Adipocyte (in vitro differentiated cells): ENCODE data around the gene WDR20.

Experiments
- DNase-seq: peaks from one replicate; pipeline ENCODE4 v3.0.0-alpha.2; 2015; ENCODE audit warnings: low read depth
- H3K27me3 ChIP-seq: replicated peaks from 2 replicates; pipeline ENCODE4 v1.7.0; 2013; ENCODE audit warnings: mild to moderate bottlenecking, low read length, moderate library complexity; ENCODE audit not compliant: control insufficient read depth, insufficient read depth
- H3K36me3 ChIP-seq: 2 replicates; pipeline ENCODE4 v1.7.0; 2013; ENCODE audit warnings: low read length, mild to moderate bottlenecking, moderate library complexity; ENCODE audit not compliant: control insufficient read depth, insufficient read depth, severe bottlenecking
- H3K4me1 ChIP-seq: 2 replicates; pipeline ENCODE4 v1.7.0; 2013; ENCODE audit warnings: mild to moderate bottlenecking, low read length, moderate library complexity; ENCODE audit not compliant: control insufficient read depth, insufficient read depth
- H3K4me3 ChIP-seq: 2 replicates; pipeline ENCODE4 v1.7.0; 2013; ENCODE audit warnings: mild to moderate bottlenecking, low read length, moderate library complexity
- H3K9ac ChIP-seq: 2 replicates; pipeline ENCODE4 v1.7.0; 2013; ENCODE audit warnings: mild to moderate bottlenecking, low read length, moderate library complexity
- H3K9me3 ChIP-seq: 2 replicates; pipeline ENCODE4 v1.7.0; 2013; ENCODE audit warnings: mild to moderate bottlenecking, low read length, moderate library complexity; ENCODE audit not compliant: control insufficient read depth

Gene WDR20

DNA sequence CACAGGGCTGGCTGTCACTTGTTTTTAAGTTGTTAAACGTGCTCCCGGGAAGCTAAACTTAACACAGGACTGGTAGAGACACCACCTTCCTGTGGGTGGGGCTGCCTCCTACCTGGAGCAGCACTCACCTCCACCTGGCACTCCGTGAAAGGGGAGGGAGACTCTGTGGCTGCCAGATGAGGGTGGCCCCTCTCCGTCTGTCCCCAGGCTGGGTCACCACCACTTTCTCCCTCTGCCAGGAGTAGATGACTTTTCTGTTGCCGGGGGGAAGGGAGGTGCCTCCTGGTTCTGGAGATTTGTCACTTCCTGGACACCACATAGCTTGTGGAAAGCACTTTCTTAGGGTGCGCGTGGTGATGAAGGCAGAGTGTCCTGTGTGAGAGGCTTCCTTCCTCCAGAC is 81.3 kb downstream of the WDR20 start:
- H3K9me3 ChIP-seq, result no peaks in the 10 kb centered on the region
- no peak for DNase-seq
- peaks cover 14% of the 10 kb centered on the region for H3K36me3 ChIP-seq
- peaks cover 10% of the 10 kb centered on the region for H3K4me1 ChIP-seq
- H3K27me3 ChIP-seq, result no peaks in the 10 kb centered on the region
- no peak overlapping the region for H3K4me3 ChIP-seq
- H3K9ac ChIP-seq, result no peak overlapping the region

DNA sequence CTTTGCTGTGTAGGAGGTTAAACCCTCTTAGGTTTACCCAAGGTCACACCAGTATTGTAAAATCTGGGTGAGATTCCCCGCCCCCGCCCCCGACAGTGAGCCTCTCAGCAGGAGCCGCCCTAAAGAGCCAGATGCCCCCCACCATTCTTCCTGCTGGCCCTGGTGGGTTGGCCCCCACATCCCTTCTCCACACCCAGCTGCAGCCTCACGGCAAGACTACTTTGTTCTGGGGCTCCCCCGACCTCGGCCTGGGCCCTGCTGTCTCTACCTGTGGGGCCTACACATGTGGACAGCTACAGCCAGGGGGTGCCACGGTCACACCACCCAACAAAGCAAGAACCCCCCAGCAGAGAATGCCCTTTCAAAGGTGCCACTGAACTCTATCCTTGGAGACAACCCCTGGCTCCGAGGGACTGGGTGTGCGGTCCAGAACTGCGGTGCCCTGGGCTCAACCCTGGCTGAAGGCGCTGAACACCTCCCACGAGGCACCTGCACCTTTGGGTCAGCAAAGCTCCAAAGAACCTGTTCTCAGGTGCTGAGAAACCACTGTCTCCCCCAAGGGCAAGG is 82.4 kb downstream of the WDR20 start:
- Histone ChIP-seq H3K4me3 (no peak overlapping the region), H3K27me3 (no peaks in the 10 kb centered on the region), H3K36me3 (peaks cover 14% of the 10 kb centered on the region), H3K9ac (no peak overlapping the region), H3K4me1 (peaks cover 6% of the 10 kb centered on the region), H3K9me3 (no peaks in the 10 kb centered on the region)
- no peak for DNase-seq

DNA sequence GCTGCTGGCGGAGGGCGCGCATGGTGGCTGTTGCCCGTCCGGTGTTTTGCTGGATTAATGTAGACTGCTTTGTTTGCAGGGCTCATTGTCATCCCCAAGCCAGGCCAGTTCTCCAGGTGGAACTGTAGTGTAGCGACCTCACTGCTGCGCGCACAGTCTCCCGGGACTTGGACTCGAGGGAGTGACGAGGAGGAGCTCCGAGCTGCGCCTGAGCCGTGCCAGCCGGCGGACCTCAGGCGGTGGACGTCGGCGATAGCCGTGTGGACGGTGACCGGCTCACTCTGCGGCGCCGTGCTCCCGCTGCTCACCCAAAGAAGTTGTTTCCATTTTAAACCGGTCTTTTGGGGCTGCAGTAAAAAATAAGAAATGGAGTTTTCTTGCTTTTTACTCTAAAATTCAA is 83.1 kb downstream of the WDR20 start:
- Histone ChIP-seq H3K4me3 (no peak overlapping the region), H3K4me1 (peaks cover 6% of the 10 kb centered on the region), H3K36me3 (peaks cover 14% of the 10 kb centered on the region), H3K9ac (no peak overlapping the region), H3K9me3 (no peaks in the 10 kb centered on the region), H3K27me3 (no peaks in the 10 kb centered on the region)
- DNase-seq, result no peak

DNA sequence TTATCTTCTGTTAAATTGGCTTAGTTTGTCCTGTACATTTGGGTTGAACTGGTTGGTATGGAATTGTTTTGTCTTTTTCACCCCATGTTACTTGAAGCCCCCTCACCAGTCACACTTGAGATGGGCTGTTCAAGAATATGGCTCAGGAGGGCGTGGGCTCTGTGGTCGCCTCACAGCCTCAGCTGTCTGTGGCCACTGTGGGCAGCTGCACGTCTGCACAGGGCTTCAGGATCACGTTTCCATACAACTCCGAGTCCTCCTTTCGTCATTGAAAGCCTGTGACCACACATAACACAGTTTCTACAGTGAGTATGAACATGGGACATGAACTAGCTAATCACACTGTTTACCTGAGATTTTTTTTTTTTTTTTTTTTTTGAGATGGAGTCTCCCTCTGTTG is 84.0 kb downstream of the WDR20 start:
- Histone ChIP-seq H3K4me1 (peaks cover 6% of the 10 kb centered on the region), H3K9ac (no peak overlapping the region), H3K9me3 (no peaks in the 10 kb centered on the region), H3K36me3 (peaks cover 14% of the 10 kb centered on the region), H3K4me3 (no peak overlapping the region), H3K27me3 (no peaks in the 10 kb centered on the region)
- no peak for DNase-seq

DNA sequence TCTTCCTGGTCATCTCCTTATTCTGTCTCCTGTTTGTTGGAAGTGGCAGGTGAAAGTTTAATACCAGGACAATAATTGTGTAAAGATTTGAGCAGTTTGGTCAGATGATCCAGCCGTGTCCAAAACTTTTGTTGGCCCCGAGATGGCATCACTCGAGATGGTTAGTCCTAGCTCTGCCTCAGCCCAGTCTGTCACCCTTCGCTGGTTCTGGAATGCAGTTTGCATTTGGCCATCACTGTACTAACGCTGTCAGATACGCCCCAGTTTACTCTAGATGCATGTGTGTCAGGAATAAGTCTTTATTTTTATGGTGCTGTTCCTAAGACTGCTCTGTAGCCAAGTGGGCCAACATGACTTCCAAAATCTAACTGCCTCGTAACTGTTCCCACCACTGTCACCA is 85.7 kb downstream of the WDR20 start:
- Histone ChIP-seq H3K4me3 (no peak overlapping the region), H3K9me3 (no peaks in the 10 kb centered on the region), H3K4me1 (peaks cover 6% of the 10 kb centered on the region), H3K36me3 (peaks cover 14% of the 10 kb centered on the region), H3K9ac (no peak overlapping the region), H3K27me3 (no peaks in the 10 kb centered on the region)
- DNase-seq, result no peak

DNA sequence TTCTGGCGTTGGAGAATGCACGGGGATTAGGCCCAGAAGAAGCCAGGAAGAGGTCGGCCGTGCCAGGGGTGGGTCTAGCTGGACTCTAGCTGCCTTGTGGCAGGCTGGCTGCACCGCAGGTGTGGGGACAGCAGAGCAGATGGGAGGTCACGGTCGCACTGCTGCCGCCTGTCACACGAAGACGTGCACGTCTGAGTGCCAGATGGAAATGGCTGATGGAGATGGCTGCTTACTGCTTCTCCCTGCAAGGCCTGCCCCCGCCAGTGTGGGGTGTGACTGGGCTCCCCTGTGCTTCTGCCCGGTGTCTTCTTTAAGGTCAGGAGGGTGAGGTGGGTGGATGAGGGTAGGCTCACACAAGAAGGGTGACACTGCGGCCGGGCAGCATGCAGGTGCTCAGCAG is 86.2 kb downstream of the WDR20 start:
- Histone ChIP-seq H3K9ac (no peak overlapping the region), H3K9me3 (no peaks in the 10 kb centered on the region), H3K36me3 (peaks cover 16% of the 10 kb centered on the region), H3K27me3 (no peaks in the 10 kb centered on the region), H3K4me1 (peaks cover 5% of the 10 kb centered on the region), H3K4me3 (no peak overlapping the region)
- no peak for DNase-seq

DNA sequence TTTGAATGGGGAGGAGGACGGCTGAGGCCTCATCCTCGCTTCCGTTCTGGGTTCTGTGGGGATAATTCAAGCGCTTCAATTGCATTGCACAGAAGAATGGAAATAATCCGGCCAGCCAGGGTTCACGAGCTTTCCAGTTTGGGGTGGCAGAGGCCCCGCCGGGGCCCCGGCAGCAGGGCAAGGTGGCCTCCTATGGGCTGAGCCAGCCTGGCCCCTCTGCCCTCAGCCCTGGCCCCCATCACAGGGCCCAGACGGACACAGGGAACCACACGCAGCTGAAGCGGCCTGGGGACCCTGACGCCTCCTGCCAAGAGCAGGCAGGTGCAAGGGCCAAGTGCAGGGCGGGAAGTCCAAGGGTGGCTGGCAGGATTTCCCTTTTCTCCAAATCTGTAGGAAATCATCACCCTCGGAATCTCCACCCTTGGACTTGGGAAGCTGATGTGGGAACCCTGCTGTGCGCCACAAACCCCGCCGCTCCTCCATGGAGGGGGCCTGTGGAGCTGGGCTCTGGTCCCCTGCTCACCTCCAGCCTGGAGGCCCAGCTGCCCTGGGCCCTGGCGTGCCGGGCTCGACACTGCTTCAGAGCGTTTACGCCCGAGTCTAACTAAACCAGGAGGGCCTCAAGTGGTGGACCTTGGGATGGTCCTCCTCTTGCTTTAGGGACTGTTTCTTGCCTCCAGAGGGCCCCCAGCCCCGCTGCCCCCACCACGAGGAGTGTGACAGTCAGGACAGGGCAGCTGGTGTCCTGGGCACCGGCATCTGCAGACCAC is 86.8 kb downstream of the WDR20 start:
- H3K27me3 ChIP-seq, result no peaks in the 10 kb centered on the region
- peaks cover 16% of the 10 kb centered on the region for H3K36me3 ChIP-seq
- no peak for DNase-seq
- no peaks in the 10 kb centered on the region for H3K4me1 ChIP-seq
- no peak overlapping the region for H3K9ac ChIP-seq
- no peak overlapping the region for H3K4me3 ChIP-seq
- H3K9me3 ChIP-seq, result no peaks in the 10 kb centered on the region

DNA sequence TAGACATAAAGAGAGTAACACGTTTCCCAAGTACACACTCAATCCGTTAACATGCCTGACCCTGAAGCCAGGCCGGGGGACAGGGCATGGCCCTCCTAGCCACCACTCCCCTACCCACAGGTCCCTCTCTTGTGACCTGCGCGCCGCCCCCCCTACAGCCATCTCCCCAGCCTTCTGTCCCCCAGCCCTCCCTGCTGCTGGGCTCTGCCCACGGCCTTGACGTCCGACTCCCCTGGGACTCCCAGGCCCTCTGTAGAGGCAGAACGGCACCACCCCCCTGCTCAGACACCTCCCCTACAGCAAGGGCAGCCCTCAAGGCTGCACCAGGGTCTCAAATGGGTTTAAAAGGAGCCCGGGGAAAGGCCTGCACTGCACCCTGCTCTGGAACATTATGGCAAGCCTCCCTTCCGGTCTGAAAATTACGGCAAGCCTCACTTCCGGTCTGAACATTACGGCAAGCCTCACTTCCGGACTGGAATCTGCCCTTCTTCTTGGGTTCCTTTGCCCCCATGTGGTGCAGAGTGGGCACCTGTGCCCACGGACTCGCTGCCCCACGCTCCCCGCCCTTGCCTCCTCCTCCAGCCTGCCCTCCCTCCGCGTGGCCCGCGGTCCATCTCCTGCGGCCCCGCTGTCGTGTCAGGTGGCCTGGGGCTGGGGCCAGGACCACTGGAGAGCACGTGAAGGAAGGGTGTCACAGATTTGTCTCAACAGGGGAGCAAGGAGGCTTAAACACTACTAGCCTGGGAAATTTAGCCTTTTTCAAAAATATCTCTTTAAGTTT is 87.7 kb downstream of the WDR20 start:
- peaks cover 21% of the 10 kb centered on the region for H3K36me3 ChIP-seq
- H3K4me1 ChIP-seq, result no peaks in the 10 kb centered on the region
- peak overlapping the region; percentile 44 for H3K4me3 ChIP-seq
- H3K9ac ChIP-seq, result no peak overlapping the region
- DNase-seq, result no peak
- H3K27me3 ChIP-seq, result no peaks in the 10 kb centered on the region
- no peaks in the 10 kb centered on the region for H3K9me3 ChIP-seq

DNA sequence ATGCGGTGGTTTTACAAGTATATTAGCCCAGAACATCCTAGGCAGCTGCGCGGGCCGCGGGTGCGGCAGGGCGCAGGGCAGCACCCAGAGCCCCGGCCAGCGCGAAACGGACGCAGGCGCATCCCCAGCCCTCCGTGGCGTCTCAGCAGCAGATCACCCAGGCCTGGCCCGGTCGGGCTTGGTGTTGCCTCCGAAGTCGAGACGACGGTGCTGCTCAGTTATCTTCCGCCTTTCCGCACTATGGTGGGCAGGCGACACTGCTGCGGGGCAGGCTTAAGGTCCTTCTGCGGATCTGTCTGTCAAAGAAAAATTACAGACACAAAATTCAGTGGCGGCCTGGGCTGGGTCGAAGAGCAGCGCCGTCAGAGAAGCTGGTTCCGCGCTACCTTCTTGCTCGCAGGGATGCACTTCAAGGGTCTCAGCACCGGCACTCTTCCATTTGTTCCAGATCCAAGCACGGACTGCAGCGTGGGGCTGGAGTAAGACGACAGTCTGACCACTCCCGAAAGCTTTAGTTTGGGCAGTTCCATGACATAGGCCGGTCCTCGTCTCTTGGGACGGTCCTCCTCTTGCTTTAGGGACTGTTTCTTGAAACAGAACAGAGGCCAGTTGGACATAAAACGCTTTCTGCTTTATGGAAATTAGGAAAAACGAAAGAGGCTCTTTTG is 89.5 kb downstream of the WDR20 start:
- H3K4me3 ChIP-seq, result no peak overlapping the region
- H3K4me1 ChIP-seq, result no peaks in the 10 kb centered on the region
- no peak overlapping the region for H3K9ac ChIP-seq
- H3K9me3 ChIP-seq, result no peaks in the 10 kb centered on the region
- H3K36me3 ChIP-seq, result peaks cover 15% of the 10 kb centered on the region
- no peaks in the 10 kb centered on the region for H3K27me3 ChIP-seq
- DNase-seq, result no peak

DNA sequence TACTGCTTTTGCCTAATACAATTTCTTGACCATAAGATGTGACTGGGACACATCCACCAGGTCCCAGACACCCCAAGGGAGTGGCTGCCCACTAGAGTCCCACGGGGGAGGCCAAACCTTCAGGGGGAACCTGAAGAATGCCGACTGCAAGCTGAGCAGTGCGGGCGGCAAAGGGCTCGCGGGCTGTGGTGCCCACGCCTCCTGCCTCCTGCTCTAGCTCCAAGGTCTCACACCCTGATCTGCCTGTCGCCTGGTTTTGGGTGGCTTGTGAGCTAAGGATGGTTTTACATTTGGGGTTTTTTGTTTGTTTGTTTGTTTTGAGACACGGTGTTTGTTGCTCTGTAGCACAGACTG is 90.0 kb downstream of the WDR20 start:
- H3K36me3 ChIP-seq, result peaks cover 10% of the 10 kb centered on the region
- DNase-seq, result no peak
- H3K27me3 ChIP-seq, result no peaks in the 10 kb centered on the region

More for the DNA sequence above, 90.0 kb downstream of the WDR20 start:
- H3K4me1 ChIP-seq, result peaks cover 1% of the 10 kb centered on the region
- H3K4me3 ChIP-seq, result no peak overlapping the region
- no peaks in the 10 kb centered on the region for H3K9me3 ChIP-seq
- H3K9ac ChIP-seq, result no peak overlapping the region
